CD4-positive, alpha-beta T cell treated with Interleukin-15 for 1 hour (primary cell): ENCODE measurements around the gene RPS4Y2.

Source experiments
- DNase-seq: peaks from one replicate; pipeline ENCODE4 v3.0.0-alpha.2; 2020

RPS4Y2 gene

DNA sequence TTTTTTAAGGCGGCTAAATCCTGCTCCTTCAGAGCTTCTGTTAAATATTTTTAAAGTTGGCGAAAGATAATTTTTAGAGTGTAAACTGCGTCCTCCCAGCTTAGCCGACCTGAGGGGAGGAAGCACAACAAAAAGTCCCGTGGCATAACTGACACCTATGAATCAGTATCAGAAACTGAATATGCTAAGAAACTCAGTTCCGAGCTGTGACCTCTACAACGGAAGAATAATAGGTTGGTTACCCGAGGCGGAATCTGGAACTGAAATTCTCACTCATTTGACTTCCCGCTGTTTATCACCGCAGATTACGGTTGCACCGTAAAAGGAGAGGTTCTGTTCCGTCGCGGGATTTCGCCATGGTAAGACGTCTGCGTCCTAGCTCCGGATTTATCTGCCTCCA lies at the start of gene RPS4Y2:
Gene RPS4Y2, plus strand, starts transcription at position 301 of the 400 bp plus-strand sequence. Its CDS starts 56 bp downstream, at position 357.
- no peak for DNase-seq

DNA sequence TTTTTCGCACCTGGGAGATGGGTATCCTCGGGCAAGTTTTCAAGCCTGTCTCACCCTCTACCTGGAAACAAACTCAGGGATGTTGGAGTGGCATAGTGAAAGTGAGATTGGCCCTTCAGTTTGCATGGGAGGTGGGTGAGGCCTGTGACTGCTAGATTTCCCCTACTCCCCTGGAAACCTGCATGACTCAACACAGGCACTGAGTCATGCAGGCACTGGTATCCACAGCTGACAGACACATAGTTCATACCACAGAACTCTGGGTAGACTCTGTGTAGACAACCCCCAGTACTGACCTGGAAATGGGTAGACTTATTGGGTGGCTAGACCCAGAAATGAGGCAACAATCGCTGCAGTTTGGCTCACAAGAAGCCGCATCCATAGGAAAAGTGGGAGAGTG lies 41.5 kb upstream of the RPS4Y2 start:
- DNase-seq = no peak

GRCh38 chrY:20726184-20726907 lies 29.6 kb upstream of the RPS4Y2 start:
- DNase-seq = no peak

DNA sequence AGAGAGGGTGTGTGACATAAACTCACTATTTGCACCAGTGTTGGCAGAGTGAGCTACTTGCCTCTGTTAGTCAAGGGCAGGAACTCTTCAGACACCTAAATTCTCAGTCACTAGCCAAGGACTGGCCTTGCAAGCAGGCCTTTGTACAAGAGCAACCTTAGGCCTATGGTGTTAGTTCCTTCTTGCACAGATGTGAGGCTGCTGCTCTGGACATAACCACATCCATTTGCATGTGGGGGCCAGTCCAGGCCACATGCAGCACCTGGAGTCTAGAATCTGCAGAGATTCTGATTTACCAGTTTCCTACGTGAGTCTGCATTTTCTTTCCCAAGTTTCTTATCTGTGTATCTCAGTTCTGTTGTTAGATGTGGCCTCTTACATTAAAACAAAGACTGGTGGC lies 20.7 kb upstream of the RPS4Y2 start:
- no peak for DNase-seq

DNA sequence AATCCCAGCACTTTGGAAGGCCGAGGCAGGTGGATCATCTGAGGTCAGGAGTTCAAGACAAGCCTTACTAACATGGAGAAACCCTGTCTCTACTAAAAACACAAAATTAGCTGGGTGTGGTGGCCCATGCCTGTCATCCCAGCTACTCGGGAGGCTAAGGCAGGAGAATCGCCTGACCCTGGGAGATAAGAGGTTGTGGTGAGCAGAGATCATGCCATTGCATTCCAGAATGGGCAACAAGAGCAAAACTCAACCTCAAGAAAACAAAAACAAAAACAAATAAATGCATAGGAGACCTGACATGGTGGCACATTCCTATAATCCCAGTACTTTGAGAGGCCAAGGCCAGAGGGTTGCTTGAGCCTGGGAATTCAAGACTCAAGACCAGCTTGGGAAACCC lies 16.1 kb upstream of the RPS4Y2 start:
- no peak for DNase-seq

DNA sequence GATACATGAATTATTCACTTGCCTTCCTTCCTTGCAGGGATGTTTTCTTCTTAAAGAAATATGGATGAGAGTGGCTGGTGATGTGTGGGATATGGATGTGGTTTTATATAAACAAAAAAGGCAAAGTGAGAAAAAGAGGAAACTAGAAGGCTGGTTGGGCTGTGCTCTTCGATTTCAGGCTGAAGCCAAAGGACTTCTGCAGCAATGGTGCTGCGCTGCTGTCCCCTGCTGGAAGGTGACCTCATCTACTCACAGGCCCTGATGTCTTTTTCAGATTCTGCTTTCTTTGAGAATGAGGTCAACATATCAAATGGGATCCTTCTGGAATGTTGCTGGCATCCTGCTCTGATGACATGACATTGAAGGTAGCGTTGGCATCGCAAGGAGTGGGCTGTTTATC lies 15.3 kb upstream of the RPS4Y2 start:
- no peak for DNase-seq

- no peak for DNase-seq
Observed at GRCh38 chrY:20745060-20745459, 10.8 kb upstream of the RPS4Y2 start.

GRCh38 chrY:20746919-20747318 lies 9.0 kb upstream of the RPS4Y2 start:
- DNase-seq = no peak

DNA sequence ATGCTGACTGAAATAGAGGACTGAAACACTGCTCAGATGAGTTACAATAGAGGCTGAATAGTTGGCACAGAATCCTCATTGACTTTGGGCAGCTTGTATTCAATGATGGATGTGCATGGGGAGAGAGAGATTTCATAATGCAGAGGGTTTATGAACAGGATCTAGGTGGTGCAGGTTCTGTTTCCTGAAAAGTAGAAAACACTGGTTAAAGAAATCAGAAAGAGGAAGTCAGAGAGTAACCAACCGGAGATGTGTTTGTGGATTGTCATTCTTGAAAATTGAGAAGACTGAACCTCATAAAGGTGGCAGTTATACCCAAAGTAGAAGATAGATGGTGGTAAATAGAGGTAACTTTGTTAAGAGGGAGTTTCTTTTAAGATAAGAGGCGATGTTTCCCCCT lies 8.0 kb downstream of the RPS4Y2 start:
- no peak for DNase-seq

GRCh38 chrY:20765117-20765516 lies 9.2 kb downstream of the RPS4Y2 start:
- DNase-seq = no peak

DNA sequence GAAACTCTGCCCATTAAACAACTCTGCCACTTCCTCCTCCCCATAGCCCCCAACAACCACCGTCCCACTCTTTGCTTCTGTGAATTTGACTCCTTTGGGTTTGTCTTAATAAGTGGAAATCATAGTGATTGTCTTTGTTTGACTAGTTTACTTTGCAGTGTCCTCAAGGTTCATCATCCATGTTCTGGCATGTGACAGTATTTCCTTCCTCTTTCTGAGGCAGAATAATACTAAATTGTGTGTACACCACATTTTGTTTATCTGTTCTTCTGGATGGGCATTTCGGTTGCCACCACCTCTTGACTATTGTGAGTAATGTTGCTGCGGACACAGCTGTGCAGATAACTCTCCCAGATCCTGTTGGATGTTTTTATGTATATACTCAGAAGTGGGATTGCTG lies 14.8 kb downstream of the RPS4Y2 start:
- no peak for DNase-seq

DNA sequence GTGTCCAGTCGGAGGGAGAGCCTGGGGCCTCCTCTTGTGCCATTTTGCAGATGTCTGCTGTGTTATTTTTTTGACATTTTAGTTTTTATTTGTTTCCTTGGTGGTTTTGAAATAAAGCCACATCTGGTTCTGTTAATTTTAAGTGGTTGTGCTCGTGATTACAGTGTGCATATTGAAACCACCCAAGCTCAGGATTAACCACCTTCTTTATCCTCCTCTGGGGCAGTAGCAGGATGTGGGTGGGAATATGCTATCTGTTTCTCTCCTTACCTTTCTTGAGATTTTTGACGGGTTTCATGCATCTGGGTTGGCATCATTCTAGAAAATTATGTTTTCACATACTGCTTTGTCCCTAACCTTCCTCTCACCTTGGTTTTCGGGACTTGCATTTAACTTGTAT lies 20.2 kb downstream of the RPS4Y2 start:
- no peak for DNase-seq

- DNase-seq = no peak
Observed at GRCh38 chrY:20780104-20780654, 24.3 kb downstream of the RPS4Y2 start.

GRCh38 chrY:20780776-20781175 lies 24.9 kb downstream of the RPS4Y2 start:
- DNase-seq = no peak

- DNase-seq = no peak
Observed at GRCh38 chrY:20781408-20781807, 25.5 kb downstream of the RPS4Y2 start.

DNA sequence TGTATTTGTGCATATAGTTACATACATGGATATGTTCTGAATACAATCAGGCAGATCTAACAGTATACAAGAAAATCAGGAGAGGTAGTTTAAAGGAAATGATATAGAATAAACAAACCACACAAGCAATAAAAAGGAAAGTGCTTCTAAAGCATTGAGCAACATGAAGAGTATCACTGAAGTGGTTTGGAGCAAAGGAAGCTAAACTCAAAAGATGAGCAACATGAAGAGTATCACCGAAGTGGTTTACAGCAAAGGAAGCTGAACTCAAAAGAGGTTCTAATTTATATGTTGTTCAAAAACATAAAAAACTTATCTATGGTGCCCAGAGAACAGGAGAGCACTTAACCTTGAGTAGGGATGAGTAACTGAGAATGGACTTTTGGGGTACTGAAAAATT lies 29.1 kb downstream of the RPS4Y2 start:
- DNase-seq = no peak

DNA sequence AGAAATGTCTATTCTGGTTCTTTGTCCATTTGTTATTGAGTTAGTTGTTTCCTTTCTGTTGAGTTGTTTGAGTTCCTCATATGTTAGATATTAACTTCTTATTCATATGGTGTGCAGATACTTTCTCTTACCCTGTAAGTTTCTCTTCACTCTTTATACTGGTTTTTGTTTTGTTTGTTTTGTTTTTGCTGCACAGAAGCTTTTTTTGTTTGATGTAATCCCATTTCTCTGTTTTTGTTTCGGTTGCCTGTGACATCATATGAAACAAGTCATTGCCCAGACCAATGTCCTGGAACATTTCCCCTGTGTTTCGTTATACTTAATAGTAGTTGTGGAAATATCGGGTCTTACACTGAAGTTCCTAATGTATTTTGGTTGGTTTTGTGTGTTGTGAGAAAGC lies 31.2 kb downstream of the RPS4Y2 start:
- DNase-seq = no peak

DNA sequence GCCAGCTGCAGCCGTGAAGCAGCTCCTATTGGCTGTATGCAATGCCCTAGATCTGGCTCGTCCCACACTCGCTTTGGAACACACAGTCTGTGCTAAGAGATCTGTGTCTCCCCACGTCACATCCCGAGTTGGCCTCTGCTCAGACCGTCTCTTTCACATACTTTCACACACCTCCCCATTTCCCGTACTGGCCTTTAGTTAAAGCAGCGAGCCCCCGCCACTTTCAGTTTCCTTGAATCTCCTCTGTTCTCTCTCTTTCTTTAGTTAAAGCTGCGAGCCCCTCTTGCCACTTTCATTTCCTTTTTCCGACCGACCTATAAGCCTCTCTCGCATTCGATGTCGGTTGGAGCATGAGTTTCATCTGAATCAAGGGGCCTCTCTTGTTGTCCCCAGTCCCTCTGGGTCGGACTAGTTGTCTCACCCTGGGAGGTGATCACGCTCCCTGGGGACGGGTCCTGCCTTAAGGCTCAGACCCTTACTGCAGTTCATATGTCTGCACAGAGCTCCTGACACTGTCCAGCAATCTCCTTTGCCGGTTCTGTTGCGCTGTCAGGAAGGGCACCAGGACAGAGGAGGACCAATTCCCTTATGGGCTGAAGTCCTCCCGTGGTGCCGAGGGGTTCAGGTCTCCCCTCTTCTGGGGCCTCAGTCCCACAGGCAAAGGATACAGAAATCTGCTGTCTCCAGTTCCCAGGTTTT lies 42.6 kb downstream of the RPS4Y2 start:
- DNase-seq = no peak

GRCh38 chrY:20802659-20803058 lies 46.8 kb downstream of the RPS4Y2 start:
- DNase-seq = no peak

GRCh38 chrY:20806243-20806642 lies 50.3 kb downstream of the RPS4Y2 start:
- DNase-seq = no peak

DNA sequence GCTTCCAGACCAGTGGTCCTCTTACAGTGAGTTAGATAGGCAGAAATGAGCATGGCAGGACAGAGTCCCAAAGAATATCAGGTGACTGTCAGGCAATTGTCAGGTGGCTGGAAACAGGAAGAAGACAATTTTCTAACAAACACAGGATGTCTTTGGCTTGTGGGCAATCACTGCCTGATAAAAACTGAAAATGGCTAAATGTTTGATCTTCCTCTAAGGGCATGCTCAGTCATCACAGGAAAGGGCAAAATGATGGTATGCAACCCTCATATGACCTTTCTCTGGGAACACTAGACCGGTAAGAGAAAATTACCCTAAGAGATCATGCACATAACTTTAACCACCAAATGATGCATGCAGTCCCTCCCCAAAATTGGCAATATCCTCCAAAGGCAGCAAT lies 57.6 kb downstream of the RPS4Y2 start:
- DNase-seq = no peak

DNA sequence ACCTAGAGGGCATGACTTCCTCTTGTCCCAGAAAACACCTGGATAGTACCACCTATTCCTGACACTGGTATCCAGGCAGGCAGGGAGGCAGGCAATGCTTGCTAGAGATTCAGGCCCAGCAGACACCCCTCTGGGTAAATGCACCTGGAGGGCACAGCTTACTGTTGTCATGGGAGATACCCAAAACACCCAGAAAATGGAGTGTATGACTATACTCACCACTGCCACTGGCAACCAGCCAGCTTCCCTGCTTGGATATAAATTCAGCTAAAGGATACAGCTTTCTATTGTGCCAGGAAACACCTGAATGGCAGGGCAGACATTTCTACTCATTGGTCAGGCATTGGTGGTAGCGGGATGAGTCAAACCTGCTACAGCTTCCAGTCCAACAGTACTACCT lies 58.9 kb downstream of the RPS4Y2 start:
- no peak for DNase-seq

- DNase-seq = no peak
Observed at GRCh38 chrY:20817067-20817466, 61.2 kb downstream of the RPS4Y2 start.
